Ecto neural progenitor cell (in vitro differentiated cells): ENCODE results near the gene CATSPERE.
"Not testable (repeated sequence)": the region's sequence is repeated elsewhere in the genome, so short reads cannot be mapped to it uniquely, and the experiment has no call there.

Experiments
- DNase-seq: peaks from one replicate; pipeline ENCODE4 v3.0.0-alpha.2; 2018; ENCODE audit warnings: low spot score

The CATSPERE gene

GRCh38 chr1:244633140-244633539 lies 172.1 kb downstream of the CATSPERE start:
- no peak for DNase-seq

GRCh38 chr1:244634546-244634945 lies 173.5 kb downstream of the CATSPERE start:
- DNase-seq, result no peak

DNA sequence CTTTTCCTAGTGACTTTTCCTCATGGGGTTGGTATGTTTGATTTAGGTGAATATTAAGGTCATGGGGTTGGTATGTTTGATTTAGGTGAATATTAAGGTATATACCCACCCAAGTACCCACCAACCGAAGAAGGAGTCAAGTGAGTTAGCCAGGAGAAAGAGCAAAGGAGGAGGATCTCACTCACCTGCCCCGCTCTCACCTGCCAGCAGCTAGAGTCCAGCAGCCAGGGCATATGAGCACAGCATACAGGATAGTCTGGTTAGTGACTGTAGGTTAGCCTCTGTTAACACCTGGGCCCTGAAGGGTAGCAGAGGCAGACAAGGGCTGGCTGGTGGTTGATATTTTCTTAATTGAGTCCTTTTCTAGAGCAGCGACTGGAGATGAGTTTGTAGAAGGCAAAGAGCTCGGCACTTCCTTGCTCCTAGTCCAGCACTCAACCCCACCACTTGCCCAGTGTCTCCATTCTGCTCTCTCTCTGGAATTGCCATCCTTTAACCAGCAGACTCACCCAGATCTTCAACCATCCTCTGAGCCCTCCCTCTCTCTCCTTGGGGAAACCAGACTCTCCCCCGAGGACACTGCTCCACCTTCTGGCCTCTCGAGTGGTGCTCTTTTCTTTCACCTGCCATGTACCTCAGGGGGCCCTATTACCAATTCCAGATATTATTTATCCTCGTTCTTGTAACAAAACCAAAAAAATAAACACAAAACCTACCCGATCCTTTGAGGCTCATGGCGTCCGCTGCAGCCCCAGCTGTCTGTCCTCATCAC lies 175.6 kb downstream of the CATSPERE start:
- DNase-seq, result no peak

DNA sequence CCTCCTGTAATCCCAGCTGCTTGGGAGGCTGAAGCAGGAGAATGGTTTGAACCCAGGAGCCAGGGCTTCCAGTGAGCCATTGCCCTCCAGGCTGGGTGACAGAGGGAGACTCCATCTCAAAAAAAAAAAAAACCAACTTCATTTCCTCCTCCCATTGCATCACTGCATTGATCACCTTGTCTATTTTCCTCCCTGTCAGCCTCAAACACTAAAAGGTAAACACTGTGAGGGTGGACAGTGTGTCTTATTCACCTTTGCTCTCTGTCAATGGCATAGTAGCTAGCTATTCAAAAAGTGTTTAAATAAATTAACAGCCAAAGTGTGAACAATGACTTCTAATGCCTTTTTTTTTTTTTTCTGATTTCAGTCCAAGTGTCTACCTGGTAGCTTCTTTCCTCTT lies 178.5 kb downstream of the CATSPERE start:
- DNase-seq, result no peak

DNA sequence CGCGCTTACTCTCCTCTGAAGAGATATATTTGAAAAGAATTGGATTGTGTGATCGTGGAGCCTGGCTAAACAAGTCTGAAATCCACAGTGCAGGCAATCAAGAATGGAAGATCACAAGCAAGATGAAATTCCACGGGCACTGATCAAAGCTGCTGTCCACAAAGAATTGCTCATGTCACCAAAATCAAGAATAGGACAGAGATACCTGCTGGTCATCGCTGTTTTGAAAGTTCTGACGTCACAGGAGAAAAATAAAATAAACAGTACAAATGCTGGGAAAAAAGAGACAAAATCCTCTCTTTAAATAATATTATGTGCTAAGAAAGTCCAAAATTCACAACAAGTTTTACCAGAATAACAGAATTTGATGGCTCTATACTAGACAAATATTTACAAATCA lies 179.8 kb downstream of the CATSPERE start:
- no peak for DNase-seq

GRCh38 chr1:244642526-244642925 lies 181.5 kb downstream of the CATSPERE start:
- DNase-seq, result no peak

- DNase-seq, result no peak
Observed at GRCh38 chr1:244642988-244643387, 181.9 kb downstream of the CATSPERE start.

- no peak for DNase-seq
Observed at GRCh38 chr1:244645414-244645813, 184.3 kb downstream of the CATSPERE start.

DNA sequence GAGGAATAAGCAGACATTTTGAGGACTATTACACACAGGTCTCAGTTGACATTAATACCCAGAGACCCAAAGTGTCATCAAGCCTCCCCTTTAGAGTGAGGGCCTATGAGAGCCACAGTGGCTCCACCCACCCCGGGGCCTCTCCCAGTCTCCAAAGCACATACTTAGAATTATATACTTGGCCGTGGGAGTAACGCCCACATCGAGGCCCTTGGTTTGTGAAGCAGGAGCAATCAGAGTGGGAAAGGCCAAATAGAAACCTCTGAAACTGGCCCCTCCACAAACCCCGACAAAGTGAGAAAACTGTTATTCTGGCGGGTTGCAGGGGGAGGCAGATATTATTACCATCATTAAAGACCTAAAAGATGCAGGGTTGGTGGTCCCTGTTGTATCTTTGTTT lies 184.8 kb downstream of the CATSPERE start:
- DNase-seq, result no peak

DNA sequence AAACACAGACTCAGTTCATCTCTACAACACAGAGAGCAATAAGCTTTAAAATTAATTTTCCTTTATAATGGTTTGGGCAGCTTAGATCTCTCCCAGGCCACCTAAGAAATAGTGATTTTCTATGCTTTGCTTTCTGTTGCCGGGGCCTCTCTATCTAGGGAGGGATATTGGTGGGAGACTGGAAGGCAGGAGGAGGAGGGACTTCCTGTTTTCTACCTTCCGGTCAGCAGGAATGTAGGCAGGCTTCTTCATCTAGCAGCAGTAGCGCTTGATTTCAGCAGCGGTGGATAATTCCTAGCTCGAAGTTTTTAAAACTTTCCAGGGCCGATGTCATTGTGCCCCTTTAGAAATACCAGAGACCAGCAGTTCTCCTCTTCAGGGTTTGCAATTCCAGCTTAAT lies 186.7 kb downstream of the CATSPERE start:
- DNase-seq, result no peak

- no peak for DNase-seq
Observed at GRCh38 chr1:244651956-244652622, 191.0 kb downstream of the CATSPERE start.

- peak; percentile 98 for DNase-seq
Observed at GRCh38 chr1:244652623-244653438, 191.8 kb downstream of the CATSPERE start, which contains the start of gene DESI2. Gene DESI2, plus strand, starts transcription at chr1:244653126. Its CDS starts 188 bp downstream, at chr1:244653314.

GRCh38 chr1:244653439-244654107 lies 192.5 kb downstream of the CATSPERE start:
- no peak for DNase-seq

GRCh38 chr1:244654108-244655038 lies 193.3 kb downstream of the CATSPERE start:
- no peak for DNase-seq

DNA sequence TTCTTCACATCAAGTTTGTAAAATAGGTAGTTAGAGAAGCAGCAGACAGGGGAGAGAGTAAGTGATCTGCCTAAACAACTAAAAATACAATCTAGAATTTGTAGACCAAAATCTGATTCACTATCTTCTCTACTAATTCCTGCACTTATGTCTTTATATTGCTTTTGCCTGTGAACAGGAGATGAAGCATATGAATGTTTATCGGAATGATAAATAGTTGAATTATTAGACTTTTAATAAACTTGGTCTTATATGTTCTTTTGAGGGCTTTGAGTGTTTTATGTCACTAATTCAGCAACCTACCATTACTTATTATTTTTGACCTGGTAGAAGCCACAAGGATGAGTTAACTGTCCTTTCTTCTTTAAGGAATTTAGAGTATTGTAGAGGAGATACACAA lies 194.1 kb downstream of the CATSPERE start:
- DNase-seq, result no peak

GRCh38 chr1:244657421-244657820 lies 196.3 kb downstream of the CATSPERE start:
- no peak for DNase-seq

- DNase-seq, result no peak
Observed at GRCh38 chr1:244659694-244660093, 198.6 kb downstream of the CATSPERE start.

DNA sequence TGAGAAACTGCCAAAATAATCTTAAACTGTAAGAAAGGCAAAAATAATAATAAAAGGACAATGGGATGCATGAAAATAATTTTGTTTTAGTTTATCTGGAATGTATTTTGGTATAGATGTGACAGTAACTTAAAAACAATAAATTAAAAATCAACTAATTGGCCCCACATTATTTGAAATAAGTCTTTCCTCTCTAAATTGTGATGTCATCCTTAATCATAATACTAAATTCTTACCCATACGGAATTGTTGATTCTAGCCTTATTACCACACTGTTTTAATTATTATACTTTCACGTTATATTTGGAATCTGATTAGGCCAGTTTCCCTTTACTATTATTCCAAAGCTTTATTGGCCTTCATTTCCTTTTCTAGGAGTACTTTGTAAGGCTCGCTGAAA lies 199.5 kb downstream of the CATSPERE start:
- no peak for DNase-seq

GRCh38 chr1:244661569-244662312 lies 200.7 kb downstream of the CATSPERE start:
- not testable (repeated sequence) for DNase-seq

- DNase-seq, result no peak
Observed at GRCh38 chr1:244662599-244662998, 201.5 kb downstream of the CATSPERE start.
